HG02970 (cell line): ENCODE data around the gene XCR1.
"Not testable (repeated sequence)": the region's sequence is repeated elsewhere in the genome, so short reads cannot be mapped to it uniquely, and the experiment has no call there.

Experiments
- ATAC-seq: cut with Tn5 transposase; IDR thresholded peaks from one replicate; pipeline ENCODE4 v1.9.1; 2021; ENCODE audit warnings: mild to moderate bottlenecking, moderate library complexity, moderate number of reproducible peaks; ENCODE audit not compliant: unreplicated experiment, low FRiP score

XCR1 gene

DNA sequence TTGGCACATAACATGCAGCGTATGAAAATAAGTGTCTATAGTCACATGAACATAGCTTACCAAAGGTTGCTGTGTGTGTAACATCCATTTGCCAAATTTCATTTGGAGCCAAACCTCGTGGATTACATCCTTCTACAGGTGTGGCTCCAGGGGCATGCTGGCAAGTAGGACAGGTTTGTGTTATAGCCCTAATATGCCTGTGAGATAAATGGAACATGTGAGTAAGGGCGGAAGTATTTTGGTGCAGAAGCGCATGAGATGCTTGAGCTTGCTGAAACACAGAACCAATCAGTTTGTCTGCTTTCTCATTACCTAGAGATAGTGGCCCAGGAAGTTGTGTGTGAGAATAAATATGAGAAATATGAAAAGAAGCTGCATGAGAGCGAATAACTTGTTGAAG, 21.8 kb upstream of the XCR1 start:
- ATAC-seq = no peak

DNA sequence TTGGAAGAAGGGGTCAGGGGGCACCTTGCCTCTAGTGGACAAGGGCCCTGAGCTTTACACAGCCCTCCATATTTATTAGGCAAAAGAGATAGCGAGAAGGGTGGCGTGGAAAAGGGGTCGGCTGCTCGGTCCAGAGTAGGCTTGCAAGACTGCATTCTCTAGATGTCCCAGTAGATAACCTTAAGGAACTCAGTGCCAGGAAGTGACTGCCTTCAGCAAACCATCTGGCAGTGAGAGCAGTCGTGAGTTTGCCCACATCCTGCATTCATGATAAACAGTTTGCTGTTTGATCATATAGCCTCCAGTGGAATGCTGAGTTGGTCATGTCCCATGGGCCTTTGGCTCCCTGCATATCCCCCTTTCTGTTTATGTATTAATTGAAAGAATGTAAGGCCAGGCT, 18.9 kb upstream of the XCR1 start:
- not testable (repeated sequence) for ATAC-seq

DNA sequence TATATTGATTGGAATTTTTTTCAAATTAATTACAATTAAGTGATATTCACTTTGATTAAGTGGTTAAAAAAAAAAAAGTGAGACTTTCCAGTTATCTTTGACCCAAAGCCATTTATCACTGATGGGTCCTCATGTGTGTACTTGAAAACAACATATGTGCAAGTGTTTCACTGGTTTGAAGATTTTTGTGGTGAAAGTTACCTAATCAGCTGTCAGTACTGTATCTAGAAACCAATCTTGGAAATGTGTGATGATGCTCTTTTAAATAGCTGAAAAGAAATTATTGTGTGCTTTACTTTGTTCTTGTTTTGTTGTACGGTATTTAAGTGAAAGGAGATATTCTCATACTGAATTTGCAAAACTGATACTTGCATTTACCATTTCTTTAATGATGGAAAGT, 11.6 kb upstream of the XCR1 start:
- ATAC-seq = no peak

DNA sequence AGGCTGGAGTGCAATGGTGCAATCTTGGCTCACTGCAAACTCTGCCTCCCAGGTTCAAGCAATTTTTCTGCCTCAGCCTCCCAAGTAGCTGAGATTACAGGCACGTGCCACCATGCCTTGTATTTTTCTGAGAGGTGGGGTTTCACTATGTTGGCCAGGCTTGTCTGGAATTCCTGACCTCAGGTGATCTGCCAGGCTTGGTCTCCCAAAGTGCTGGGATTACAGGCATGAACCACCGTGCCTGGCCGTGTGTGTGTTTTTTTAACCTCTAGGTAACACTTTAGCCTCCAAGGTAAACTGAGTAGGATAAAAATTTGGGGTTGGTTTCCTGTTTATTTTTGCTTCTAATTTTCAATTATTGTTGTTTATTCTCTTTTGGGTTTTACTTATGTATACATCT, 10.8 kb upstream of the XCR1 start:
- not testable (repeated sequence) for ATAC-seq

DNA sequence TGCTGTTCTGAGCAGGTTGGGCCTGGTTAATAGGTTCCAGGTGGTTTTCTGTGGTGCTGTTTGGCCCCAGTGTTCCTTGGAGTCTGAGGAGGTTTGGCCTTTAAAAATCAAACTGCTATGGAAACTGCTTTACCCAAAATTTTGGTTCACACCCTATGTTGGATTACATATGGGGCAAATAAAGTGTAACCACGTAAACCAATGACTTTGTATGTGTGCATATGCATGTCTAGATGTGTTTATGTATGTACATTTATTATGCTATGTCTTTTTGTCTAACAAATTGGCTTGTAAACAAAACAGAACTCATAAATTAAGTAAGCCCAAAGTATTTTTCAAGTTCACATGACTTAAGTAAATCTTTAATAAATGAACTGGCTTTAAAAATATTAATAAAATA, 8.9 kb upstream of the XCR1 start:
- ATAC-seq = no peak

DNA sequence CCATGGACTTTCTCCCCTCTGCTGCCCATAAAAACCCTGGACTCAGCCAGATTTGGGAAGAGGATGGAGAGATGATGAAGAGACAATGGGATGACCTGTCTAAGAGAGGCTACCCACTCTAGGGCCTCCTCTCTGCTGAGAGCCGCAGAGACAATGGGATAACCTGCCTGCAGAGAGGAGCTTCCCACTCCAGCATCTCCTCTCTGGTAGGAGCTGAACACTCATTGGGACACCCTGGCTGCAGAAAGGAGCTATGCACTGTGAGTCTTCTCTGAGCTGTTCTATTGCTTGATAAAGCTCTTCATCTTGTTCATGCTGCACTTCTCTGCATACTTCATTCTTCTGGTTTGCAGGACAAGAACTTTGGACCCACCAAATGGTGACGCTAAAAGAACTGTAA, 4.5 kb upstream of the XCR1 start:
- ATAC-seq = no peak

DNA sequence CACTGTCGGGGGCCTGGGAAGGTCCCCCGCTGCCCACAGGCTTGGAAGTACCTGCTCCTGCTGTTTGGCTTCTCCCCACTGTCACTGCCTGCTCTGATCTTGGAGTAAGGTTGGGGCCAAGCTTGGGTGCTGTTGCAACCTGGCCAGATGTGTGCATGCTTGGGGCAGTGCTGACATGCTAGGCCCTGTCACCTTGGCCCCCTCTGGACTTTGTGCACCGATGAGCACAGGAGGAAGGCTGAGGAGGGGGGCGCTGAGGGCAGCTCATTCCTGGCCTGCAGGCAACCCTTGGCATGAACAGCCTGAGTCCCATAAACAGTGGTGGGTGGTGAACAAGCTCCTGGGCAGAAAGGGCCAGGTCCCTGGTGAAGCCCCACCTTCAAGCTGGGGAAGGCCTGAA, 4.0 kb upstream of the XCR1 start:
- no peak for ATAC-seq

DNA sequence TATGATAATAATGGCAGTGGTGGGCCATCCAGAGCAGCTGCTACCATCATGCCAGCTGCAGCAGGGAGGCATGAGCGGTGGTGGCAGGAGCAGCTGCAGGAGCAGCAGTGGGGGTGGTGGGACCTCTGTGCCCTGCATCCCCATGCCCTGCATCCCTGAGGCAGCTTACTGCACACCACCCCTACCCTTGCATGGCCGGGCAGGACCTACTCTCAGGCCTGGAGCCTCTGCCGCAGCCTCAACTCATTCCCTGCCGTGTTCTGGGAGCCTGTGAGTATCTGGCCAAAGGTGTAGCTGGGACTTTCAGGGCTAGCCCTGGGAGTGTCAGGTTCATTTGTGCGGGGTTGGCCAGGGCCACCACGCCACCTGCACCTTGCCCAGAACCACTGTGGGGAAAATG, 3.3 kb upstream of the XCR1 start:
- no peak for ATAC-seq

DNA sequence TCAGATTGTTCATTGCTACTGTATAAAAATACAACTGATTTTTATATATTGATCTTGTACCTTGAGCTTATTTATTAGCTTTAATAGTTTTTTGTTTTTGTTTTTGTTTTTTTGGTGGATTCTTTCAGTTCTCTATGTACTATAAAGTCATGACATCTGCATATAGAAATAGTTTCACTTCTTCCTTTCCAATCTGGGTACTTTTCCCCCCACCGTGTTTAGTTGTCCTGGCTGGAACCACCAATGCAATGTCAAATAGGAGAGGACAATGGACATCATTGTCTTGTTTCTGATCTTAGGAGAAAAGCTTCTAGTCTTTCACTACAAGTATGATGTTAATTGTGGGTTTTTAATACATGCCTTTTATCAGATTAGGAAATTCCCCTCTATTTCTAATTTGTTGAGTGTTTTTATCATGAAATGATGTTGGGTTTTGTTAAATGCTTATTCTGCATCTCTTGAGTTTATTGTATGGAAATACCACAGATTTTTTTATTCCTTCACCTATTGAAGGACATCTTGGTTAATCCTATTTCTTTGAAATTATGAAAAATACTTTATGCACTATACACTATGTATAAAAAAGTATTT, 2.8 kb upstream of the XCR1 start:
- ATAC-seq = no peak

DNA sequence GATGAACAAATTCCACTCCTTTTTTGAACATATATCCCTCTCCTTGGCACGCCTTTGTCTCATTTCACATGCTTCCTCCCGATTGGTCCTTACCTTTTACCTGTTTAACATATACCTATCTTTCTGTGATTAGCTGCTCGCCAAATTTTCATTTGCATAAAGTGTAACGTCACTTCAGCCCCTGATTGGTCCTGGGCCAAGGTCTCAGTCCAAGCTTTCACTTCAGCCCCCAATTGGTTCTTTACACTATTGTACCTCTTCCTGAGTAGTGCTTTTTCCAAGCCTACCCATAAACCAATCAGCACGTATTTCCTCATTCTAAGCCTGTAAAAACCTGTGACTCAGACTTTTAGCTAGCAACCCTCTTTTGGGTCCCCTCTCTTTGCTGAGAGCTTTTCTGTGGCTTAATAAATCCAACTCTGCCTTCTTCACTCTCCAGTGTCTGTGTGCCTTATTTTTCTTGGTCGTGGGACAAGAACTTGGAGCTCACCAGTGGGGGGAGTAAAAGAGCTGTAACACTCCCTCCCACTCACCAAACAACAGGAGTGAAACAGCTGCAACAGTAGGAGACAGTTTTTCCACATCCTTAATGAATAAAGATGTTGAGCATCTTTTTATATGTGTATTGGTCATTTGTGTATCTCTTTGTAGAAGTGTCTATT, 584 bp upstream of the XCR1 start:
- no peak for ATAC-seq

DNA sequence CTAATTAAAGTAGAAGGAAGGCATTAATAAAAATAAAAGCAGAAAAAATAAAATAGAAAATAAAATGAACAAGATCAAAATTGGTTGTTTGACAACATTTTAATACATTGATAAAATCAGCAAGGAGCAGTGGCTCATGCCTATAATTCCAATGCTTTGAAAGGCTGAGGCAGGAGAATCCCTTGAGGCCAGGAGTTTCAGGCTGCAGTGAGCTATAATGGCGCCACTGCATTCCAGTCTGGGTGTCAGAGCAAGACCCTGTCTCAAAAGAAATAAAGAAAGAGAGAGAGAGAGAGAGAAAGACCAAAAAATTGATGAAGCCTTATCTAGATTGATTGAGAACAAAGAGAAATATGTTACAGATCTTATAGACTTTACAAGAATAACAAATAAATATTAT, 2.1 kb downstream of the XCR1 start:
- ATAC-seq = no peak

DNA sequence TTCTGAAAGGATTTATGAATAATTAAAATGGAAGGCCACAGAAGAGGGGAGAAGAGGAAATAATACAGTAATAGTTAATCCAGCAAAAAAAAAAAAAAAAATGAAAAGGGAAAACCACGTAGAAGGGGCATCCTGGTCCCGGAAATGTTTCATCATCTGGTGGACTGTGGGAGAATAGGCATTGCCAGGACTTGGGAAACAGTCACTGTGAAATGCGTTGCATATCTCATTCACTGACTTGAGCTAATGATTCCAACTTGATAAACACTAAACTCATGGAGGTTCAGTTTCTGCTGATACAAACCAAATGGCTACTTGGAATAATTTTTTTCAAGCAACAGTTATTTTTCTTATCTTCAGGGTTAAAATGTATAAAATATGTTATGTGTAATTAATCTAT, 3.2 kb downstream of the XCR1 start:
- no peak for ATAC-seq

DNA sequence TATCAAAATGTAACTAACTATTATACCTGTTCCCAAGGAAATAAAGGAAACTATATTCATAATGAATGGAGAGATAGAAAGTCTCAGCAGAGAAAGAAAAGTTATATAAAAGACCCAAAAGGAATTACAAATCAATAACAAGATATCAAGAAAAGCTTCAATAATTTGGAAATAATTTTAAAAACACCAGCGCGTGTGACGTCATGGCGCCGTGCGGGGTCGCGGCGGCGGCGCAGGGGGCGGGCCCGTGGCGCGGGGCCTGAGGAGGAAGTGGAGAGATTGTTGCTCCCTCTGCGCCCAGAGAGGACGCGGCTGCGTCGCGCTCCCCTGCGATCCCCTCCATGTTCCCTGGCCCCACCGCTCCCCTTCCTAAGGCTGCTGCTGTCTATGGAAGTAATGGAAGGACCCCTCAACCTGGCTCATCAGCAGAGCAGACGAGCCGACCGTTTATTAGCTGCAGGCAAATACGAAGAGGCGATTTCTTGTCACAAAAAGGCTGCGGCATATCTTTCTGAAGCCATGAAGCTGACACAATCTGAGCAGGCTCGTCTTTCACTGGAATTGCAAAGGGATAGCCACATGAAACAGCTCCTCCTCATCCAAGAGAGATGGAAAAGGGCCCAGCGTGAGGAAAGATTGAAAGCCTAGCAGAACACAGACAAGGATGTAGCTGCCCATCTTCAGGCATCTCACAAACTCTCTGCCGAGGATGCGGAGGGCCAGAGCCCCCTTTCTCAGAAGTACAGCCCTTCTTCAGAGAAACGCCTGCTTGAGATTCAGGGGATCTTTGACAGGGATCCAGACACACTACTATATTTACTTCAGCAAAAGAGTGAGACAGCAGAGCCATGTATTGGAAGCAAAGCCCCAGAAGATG, 4.1 kb downstream of the XCR1 start:
- ATAC-seq = no peak

DNA sequence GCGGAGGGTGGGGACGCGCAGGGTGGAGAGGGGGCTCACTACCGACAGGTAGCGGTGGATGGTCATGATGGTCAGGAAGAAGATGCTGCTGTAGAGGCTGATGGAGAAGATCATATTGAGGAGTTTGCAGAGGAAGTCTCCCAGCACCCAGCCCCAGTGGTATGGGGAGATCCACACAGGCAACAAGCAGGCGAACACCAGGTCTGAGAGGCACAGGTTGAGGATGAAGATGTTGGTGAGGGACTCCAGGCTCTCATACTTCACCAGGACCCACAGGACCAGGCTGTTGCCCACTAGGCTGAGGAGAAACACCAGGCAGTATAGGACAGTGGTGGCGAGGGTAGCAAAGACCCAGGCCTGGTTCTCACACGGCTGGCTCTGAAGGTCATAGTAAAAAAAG, 5.8 kb downstream of the XCR1 start:
- ATAC-seq = no peak

DNA sequence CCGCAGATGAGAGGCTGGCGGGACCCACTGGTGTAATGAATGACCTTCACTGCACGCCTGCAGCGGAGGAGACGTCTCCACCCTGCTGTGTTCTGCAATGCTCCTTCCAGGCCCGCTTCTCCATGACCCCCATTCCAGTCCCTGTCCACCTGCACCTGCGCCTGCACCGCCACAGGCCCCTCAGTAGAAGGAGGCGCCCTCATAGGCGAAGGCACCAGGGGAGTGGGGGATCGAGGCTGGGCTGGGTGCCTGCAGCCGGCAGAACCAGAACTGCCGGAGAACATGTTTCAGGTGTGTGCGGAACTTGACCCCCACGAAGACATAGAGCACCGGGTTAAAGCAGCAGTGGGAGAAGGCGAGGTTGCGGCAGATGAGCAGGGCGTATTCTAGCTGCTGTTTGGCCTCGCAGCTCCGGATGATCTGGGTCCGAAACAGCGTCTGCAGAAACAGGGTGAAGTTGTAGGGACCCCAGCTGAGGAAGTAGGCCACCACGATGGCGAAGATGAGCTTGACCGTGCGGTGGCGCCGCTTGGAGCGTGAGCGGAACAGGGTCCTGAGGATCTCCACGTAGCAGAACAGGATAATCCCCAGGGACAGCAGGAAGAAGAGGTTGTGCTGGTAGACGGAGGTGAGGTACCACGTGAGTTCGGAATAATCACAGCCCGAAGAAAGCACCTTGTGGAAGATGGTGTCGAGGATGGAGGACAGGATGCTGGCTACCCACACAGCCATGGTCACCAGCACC, 6.3 kb downstream of the XCR1 start:
- ATAC-seq = no peak

DNA sequence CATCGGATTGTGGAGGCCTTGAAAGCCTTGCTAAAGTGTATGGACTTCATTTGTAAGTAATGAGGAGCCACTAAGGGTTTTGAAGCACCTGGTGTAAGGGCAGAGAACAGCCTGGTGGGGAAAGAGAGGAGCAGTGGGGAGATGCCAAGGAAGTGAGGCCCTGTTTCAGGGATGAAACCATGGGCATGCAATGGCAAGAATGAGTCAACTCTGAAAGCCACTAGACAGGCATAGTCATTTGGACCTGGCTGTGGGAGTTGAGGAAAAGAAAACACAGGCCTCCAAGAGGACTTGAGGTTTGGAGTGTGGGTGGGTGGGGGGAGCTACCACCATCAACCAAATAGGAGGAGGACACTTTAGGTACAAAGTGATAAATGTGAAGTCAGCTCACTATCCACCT, 7.6 kb downstream of the XCR1 start:
- no peak for ATAC-seq

DNA sequence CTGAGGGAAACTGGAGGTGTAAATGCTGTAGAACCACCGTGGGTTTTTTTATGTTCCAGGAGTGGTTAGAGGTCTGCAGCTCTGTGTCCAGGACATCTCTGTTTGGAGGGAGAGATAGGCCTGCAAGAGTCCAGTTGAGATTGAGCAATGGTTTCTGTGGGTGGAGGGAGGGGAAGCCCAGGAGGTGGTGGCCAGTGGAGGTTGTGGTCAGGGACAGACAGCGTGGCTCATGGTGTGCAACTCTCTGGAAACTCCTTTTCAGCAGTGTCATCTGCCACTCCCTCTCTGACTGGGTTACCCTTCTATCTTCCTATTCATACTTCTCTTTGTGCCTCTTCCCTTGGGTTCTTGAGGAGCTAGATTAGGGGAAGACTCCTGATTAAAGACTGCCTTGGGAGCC, 9.6 kb downstream of the XCR1 start:
- ATAC-seq = no peak

DNA sequence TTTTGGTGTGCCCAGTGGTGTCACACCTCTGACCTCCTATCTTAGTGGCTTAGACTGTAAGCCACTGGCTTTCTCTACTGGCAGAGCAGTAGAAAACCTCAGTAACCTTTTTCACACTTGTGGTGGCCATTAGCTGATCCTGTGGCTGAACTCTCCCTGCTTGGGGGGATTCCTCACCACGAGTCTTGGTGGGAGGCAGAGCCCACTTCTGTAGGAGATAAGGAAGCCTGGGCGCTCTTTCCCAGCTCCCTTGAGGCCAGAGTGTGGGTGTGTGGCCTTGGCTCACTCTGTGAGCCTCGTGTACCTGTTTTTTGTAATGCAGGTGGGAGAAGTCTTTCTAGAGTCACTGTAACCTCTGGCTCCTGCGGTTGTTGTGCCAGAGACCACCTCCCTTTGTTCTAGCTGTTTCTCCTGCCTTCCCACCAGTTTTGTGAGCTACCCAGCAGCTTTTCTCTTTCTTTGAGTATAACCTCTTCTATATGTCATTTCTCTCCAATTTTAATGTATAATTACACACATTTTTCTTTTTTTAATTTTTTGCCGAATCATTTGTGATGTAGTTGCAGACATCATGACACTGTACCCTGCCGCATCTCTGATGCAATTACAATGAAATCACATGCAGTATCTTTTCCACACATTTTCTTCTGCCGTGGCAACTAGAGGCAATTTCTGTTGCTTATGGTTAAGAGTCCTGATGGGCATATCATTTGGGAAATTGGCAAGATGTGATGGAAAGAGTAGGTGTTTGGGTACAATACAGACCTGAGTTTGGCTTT, 13.8 kb downstream of the XCR1 start:
- no peak for ATAC-seq

DNA sequence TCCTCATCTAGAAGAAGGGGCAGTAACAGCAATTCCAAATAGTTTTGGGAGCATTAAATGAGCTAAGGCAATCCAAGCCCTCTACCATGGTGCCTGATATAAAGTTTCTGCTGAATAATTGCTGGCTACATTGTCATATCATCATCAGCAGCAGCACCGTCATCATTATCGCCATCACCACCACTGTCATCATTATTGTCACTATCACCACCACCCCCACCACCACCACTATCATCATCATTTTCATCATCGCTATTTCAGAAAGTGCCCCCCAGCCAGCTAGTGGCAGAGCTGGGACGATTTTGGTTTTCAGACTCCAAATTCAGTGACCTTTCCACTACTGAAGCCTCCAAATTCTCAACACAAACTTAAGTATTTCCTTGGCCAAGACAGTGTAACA, 15.0 kb downstream of the XCR1 start:
- ATAC-seq = no peak

DNA sequence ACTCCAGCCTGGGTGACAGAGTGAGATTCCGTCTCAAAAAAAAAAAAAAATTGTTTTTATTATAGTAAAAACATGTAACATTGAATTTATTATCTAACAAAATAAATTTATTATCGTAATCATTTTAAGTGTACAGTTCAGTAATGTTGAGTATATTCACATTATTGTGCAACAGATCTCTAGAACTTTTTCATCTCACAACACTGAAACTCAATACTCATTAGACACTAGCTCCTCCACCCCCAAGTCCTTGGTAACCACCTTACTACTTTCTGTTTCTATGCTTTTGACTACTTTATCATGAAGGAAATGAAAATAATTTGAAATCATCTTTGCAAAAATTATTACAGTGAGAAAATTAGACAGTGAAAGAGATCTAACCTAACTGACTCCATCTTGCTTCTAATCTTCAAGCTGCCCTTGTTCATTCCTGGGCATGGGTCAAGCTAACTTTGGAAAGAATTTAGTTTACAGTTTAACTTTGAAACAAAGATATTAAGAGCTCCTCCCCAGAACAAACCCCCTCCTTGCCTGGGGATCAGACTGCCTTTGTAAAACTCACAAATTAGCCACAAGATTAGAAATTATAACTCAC, 16.7 kb downstream of the XCR1 start:
- ATAC-seq = no peak
